ENCODE results near the gene ZNF644. TPM values are rescaled to one million over a fixed set of nuclear protein-coding genes. Genes with fewer than 3 reads are reported as not detected.

The ZNF644 gene
- total and polyA plus RNA-seq, 5 donors from 2014 or later: 46.9 to 139 (median 52.9) TPM

DNA sequence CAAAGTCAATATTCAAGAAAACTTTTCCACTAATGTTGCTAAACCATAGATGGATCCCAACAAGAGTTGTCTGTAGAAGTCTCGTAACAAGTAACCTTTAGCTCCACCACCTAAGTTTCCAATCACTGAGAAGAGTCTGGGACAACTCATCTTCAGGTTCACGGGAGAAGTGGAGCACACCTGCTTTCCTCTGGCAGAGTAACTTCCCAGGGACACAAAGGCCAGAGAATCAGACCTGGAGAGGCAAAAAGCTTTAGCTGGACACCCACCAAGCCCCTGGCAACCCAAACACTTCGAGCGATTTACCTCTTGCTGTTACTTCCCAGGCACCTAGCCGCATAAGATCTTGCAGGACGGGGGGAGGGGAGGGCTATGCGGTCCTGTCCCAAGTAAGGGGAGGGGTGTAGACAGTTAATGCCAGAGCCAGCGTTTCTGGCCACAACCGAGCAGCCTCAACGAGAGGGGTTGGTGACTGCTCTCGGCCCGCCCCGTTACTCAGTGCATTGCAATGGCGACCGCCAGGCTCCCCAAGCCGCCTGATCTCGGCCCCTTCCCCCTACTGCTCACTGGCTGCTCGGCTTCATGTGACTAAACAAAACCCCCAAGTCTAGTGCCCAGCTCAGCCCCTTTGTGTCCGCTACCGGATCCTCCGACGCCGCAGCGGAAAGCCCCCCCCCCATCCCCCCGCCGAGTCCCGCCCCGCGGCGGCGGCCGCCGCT lies 709 bp downstream of the ZNF644 start:
- no peaks in the 10 kb centered on the region for H3K36me3 ChIP-seq (ENCODE audit: control insufficient read depth, insufficient read depth, low read length)
- Mint-ChIP-seq H3K4me3 (peak overlapping the region; percentile 88 to 99 (median 96)), H3K9me3 (no peaks in the 10 kb centered on the region), H3K4me1 (peaks cover 35 to 80% (median 47%) of the 10 kb centered on the region in 4 donors), H3K27ac (peak overlapping the region; percentile 91 to 99 (median 96)), H3K36me3 (peaks cover 5% of the 10 kb centered on the region), H3K27me3 (no peaks in the 10 kb centered on the region)
- H3K27ac ChIP-seq (ENCODE audit: insufficient read depth, low read length, poor library complexity, severe bottlenecking): peak overlapping the region; percentile 99
- peak; percentile 20 to 32 for ATAC-seq (ENCODE audit: low read depth in 2 of 2)
- peak overlapping the region; percentile 92 for H3K4me3 ChIP-seq (ENCODE audit: low read depth, low read length)
- H3K9me3 ChIP-seq (ENCODE audit: control insufficient read depth in 2 of 2, low read length in 2 of 2): no peaks in the 10 kb centered on the region
- peak; percentile 67 to 77 (median 71) for DNase-seq
- peaks cover 60% of the 10 kb centered on the region for H3K4me1 ChIP-seq (ENCODE audit: control insufficient read depth, insufficient read depth, low read length, poor library complexity, severe bottlenecking)
- no peaks in the 10 kb centered on the region for H3K27me3 ChIP-seq (ENCODE audit: control insufficient read depth, insufficient read depth, low read length)

DNA sequence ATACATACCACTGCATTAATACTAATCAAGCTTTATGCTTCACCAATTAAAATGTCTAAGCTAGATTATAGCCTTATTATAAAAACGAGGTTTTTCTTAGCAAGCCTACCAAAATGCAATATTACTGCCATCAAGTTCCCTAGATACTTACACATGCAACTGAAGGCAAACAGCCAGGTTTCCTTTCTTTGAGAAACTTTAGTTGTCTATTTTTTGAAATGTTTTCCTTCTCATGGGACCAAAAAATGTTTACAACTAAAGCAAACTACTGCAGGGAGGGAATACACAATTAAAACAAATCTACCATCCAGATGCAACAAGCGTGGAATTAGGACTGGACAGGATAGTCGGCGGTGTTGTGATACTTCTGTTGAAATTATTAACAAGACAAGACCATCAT lies 1.3 kb downstream of the ZNF644 start:
- H3K36me3 Mint-ChIP-seq: peaks cover 5% of the 10 kb centered on the region
- H3K4me3 ChIP-seq (ENCODE audit: low read depth, low read length): peak overlapping the region; percentile 92
- ATAC-seq (ENCODE audit: low read depth in 2 of 2) (no peak), DNase-seq (no peak)
- H3K27me3 Mint-ChIP-seq: no peaks in the 10 kb centered on the region
- peaks cover 67% of the 10 kb centered on the region for H3K4me1 ChIP-seq (ENCODE audit: control insufficient read depth, insufficient read depth, low read length, poor library complexity, severe bottlenecking)
- no peaks in the 10 kb centered on the region for H3K9me3 ChIP-seq (ENCODE audit: control insufficient read depth in 2 of 2, low read length in 2 of 2)
- H3K27ac Mint-ChIP-seq: peak overlapping the region; percentile 91 to 99 (median 96)
- H3K4me3 Mint-ChIP-seq: peak overlapping the region; percentile 88 to 99 (median 96)
- H3K36me3 ChIP-seq (ENCODE audit: control insufficient read depth, insufficient read depth, low read length): no peaks in the 10 kb centered on the region
- no peaks in the 10 kb centered on the region for H3K9me3 Mint-ChIP-seq
- H3K27ac ChIP-seq (ENCODE audit: insufficient read depth, low read length, poor library complexity, severe bottlenecking): peak overlapping the region; percentile 99
- peaks cover 42 to 85% (median 53%) of the 10 kb centered on the region in 4 donors for H3K4me1 Mint-ChIP-seq
- no peaks in the 10 kb centered on the region for H3K27me3 ChIP-seq (ENCODE audit: control insufficient read depth, insufficient read depth, low read length)

DNA sequence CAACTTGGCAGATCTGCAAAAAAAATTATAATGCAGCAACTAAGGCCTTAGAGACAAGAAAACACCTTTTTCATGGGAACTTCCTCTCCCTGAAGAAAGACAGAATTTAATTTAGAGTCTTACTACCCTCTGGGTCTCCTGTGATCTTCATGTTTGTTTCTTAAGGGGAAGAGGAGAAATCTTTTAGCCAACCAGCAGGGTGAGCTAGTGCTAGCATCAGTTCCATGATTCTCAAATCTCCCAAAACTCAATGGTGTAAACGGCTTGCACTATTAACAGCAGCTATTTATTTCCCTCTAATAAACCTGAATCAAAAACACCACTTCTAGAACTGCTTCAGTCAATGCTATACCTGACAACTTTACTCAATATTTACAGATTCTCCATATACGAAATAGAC lies 3.8 kb downstream of the ZNF644 start:
- no peaks in the 10 kb centered on the region for H3K27me3 Mint-ChIP-seq
- no peaks in the 10 kb centered on the region for H3K27me3 ChIP-seq (ENCODE audit: control insufficient read depth, insufficient read depth, low read length)
- H3K4me3 Mint-ChIP-seq: peak overlapping the region; percentile 46 to 97 (median 88)
- peak overlapping the region in 1 of 3 donors; percentile 5 for H3K27ac Mint-ChIP-seq
- peaks cover 51 to 83% (median 69%) of the 10 kb centered on the region in 4 donors for H3K4me1 Mint-ChIP-seq
- H3K4me1 ChIP-seq (ENCODE audit: control insufficient read depth, insufficient read depth, low read length, poor library complexity, severe bottlenecking): peaks cover 71% of the 10 kb centered on the region
- H3K36me3 ChIP-seq (ENCODE audit: control insufficient read depth, insufficient read depth, low read length): peaks cover 2% of the 10 kb centered on the region
- H3K9me3 ChIP-seq (ENCODE audit: control insufficient read depth in 2 of 2, low read length in 2 of 2): no peaks in the 10 kb centered on the region
- H3K9me3 Mint-ChIP-seq: no peaks in the 10 kb centered on the region
- no peak overlapping the region for H3K27ac ChIP-seq (ENCODE audit: insufficient read depth, low read length, poor library complexity, severe bottlenecking)
- H3K36me3 Mint-ChIP-seq: peaks cover 5% of the 10 kb centered on the region
- H3K4me3 ChIP-seq (ENCODE audit: low read depth, low read length): peak overlapping the region; percentile 92
- DNase-seq: peak in 2 of 3 donors; percentile 21 to 48
- no peak for ATAC-seq (ENCODE audit: low read depth in 2 of 2)

DNA sequence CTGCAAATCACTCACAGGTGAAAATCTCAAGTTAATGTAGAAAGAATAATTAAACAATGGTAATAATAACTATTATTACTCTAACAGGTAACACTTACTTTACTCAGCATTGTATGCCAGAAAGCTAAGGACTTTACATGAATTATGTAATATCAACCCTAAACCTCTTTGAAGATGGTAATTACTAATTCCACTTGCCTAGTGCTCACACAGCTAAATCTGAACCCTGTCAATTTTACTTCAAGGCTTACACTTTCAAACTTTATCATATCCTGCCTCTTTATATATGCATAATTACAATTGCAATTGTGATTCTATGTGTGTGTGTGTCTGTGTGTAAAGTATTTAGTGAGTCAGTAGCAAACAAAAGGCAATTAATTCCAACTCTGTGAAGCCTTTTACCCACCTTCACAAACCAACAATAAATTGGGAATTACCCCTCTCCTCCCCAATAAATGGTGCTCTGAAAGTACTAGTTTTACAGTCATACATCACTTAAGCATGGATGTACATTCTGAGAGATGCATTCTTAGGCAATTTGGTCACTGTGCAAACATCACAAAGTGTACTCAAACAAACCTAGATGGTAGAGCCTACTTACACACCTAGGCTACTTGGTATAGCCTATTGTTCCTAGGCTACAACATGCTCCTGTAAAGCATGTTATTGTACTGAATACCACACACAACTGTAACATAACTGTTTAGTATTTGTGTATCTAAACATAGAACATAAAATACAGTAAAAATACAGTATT lies 5.9 kb downstream of the ZNF644 start:
- peaks cover 61 to 88% (median 77%) of the 10 kb centered on the region in 4 donors for H3K4me1 Mint-ChIP-seq
- Histone ChIP-seq H3K9me3 (ENCODE audit: control insufficient read depth in 2 of 2, low read length in 2 of 2) (no peaks in the 10 kb centered on the region), H3K27me3 (ENCODE audit: control insufficient read depth, insufficient read depth, low read length) (no peaks in the 10 kb centered on the region), H3K4me1 (ENCODE audit: control insufficient read depth, insufficient read depth, low read length, poor library complexity, severe bottlenecking) (peaks cover 66% of the 10 kb centered on the region), H3K27ac (ENCODE audit: insufficient read depth, low read length, poor library complexity, severe bottlenecking) (no peak overlapping the region), H3K4me3 (ENCODE audit: low read depth, low read length) (peak overlapping the region; percentile 37), H3K36me3 (ENCODE audit: control insufficient read depth, insufficient read depth, low read length) (peaks cover 2% of the 10 kb centered on the region)
- no peaks in the 10 kb centered on the region for H3K27me3 Mint-ChIP-seq
- ATAC-seq (ENCODE audit: low read depth in 2 of 2) (no peak), DNase-seq (no peak)
- H3K4me3 Mint-ChIP-seq: peak overlapping the region; percentile 13 to 62 (median 48)
- H3K27ac Mint-ChIP-seq: peak overlapping the region in 1 of 3 donors; percentile 17
- H3K36me3 Mint-ChIP-seq: peaks cover 5% of the 10 kb centered on the region
- H3K9me3 Mint-ChIP-seq: no peaks in the 10 kb centered on the region

DNA sequence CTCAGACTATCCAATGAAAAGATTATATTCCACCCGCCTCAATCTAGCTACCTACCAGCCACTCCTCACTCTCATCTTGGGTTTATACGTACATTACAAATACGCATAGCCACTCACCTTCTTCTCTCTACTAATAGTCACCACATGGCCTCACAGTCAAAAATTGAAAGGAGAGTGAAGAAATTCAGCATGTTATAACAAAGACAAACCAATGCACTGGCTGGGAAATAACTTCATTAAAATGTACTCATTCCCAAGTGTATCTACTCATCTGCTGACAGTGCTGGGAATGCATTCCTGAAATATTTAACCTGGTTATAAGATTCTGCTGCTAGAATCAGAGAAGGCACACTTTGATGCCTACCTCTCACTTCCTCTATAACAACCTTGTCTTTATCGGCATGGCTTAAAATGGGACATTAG lies 6.5 kb downstream of the ZNF644 start:
- H3K4me3 Mint-ChIP-seq: peak overlapping the region in 3 of 4 donors; percentile 13 to 38 (median 17)
- Histone ChIP-seq H3K36me3 (ENCODE audit: control insufficient read depth, insufficient read depth, low read length) (peaks cover 2% of the 10 kb centered on the region), H3K4me3 (ENCODE audit: low read depth, low read length) (peak overlapping the region; percentile 37), H3K27me3 (ENCODE audit: control insufficient read depth, insufficient read depth, low read length) (no peaks in the 10 kb centered on the region), H3K9me3 (ENCODE audit: control insufficient read depth in 2 of 2, low read length in 2 of 2) (no peaks in the 10 kb centered on the region), H3K27ac (ENCODE audit: insufficient read depth, low read length, poor library complexity, severe bottlenecking) (no peak overlapping the region), H3K4me1 (ENCODE audit: control insufficient read depth, insufficient read depth, low read length, poor library complexity, severe bottlenecking) (peaks cover 60% of the 10 kb centered on the region)
- peaks cover 5% of the 10 kb centered on the region for H3K36me3 Mint-ChIP-seq
- no peaks in the 10 kb centered on the region for H3K27me3 Mint-ChIP-seq
- DNase-seq: no peak
- H3K9me3 Mint-ChIP-seq: no peaks in the 10 kb centered on the region
- H3K27ac Mint-ChIP-seq: peak overlapping the region in 1 of 3 donors; percentile 17
- ATAC-seq (ENCODE audit: low read depth in 2 of 2): no peak
- H3K4me1 Mint-ChIP-seq: peaks cover 62 to 88% (median 77%) of the 10 kb centered on the region in 4 donors

DNA sequence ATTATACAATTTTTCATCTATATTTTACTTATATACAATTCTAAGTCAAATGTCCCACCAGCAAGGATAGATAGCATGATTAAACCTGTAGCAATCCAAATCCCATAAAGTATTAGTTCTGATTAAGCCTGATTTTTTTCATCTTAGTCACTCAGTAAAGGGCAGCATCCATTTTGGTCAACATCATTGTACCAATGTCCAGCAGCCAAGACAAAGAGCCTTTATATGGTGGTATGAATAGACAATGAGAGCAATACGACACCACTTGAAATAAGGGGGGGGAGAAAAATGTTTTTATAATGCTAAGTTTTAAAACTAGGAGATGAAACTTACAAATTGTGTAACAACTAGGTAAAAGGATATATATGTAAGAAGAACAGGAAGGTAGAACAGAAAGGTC lies 7.4 kb downstream of the ZNF644 start:
- no peaks in the 10 kb centered on the region for H3K27me3 Mint-ChIP-seq
- H3K27ac Mint-ChIP-seq: peak overlapping the region in 1 of 3 donors; percentile 66

DNA sequence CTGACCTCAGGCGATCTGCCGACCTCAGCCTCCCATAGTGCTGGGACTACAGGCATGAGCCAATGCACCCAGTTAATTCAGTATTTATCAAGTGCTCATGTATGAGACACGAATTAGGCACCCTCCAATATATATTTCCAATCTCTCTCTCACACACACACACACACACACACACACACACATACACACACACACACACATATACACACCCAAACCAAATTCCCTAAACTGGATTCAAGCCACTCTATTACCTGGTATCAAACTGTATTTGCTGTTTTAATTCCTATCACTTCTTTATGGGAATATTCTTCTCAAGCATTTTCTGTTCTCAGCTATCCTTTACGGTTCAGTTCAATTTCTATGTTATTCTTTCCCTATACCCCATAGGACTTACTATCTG lies 8.5 kb downstream of the ZNF644 start:
- no peak for DNase-seq
- Mint-ChIP-seq H3K27ac (peak overlapping the region in 1 of 3 donors; percentile 46), H3K36me3 (peaks cover 5% of the 10 kb centered on the region), H3K4me3 (peak overlapping the region in 2 of 4 donors; percentile 5 to 18), H3K27me3 (no peaks in the 10 kb centered on the region), H3K4me1 (peaks cover 62 to 82% (median 69%) of the 10 kb centered on the region in 4 donors), H3K9me3 (peaks cover 0 to 1% (median 0%) of the 10 kb centered on the region in 7 donors)
- H3K27me3 ChIP-seq (ENCODE audit: control insufficient read depth, insufficient read depth, low read length): no peaks in the 10 kb centered on the region
- H3K36me3 ChIP-seq (ENCODE audit: control insufficient read depth, insufficient read depth, low read length): peaks cover 2% of the 10 kb centered on the region
- no peak overlapping the region for H3K27ac ChIP-seq (ENCODE audit: insufficient read depth, low read length, poor library complexity, severe bottlenecking)
- H3K4me3 ChIP-seq (ENCODE audit: low read depth, low read length): no peak overlapping the region
- ATAC-seq (ENCODE audit: low read depth in 2 of 2): no peak
- H3K4me1 ChIP-seq (ENCODE audit: control insufficient read depth, insufficient read depth, low read length, poor library complexity, severe bottlenecking): peaks cover 47% of the 10 kb centered on the region
- H3K9me3 ChIP-seq (ENCODE audit: control insufficient read depth in 2 of 2, low read length in 2 of 2): no peaks in the 10 kb centered on the region

More for the DNA sequence above, 7.4 kb downstream of the ZNF644 start:
- Mint-ChIP-seq H3K9me3 (peaks cover 0 to 1% (median 0%) of the 10 kb centered on the region in 7 donors), H3K36me3 (peaks cover 5% of the 10 kb centered on the region), H3K4me3 (no peak overlapping the region), H3K4me1 (peaks cover 64 to 86% (median 80%) of the 10 kb centered on the region in 4 donors)
- Histone ChIP-seq H3K4me3 (ENCODE audit: low read depth, low read length) (no peak overlapping the region), H3K27me3 (ENCODE audit: control insufficient read depth, insufficient read depth, low read length) (no peaks in the 10 kb centered on the region), H3K36me3 (ENCODE audit: control insufficient read depth, insufficient read depth, low read length) (peaks cover 2% of the 10 kb centered on the region), H3K27ac (ENCODE audit: insufficient read depth, low read length, poor library complexity, severe bottlenecking) (no peak overlapping the region), H3K9me3 (ENCODE audit: control insufficient read depth in 2 of 2, low read length in 2 of 2) (no peaks in the 10 kb centered on the region), H3K4me1 (ENCODE audit: control insufficient read depth, insufficient read depth, low read length, poor library complexity, severe bottlenecking) (peaks cover 51% of the 10 kb centered on the region)
- ATAC-seq (ENCODE audit: low read depth in 2 of 2): no peak
- no peak for DNase-seq
